IPS-18c (cell line): ENCODE results near the gene FABP7.

Experiments
- H3K4me3 ChIP-seq: 2 replicates; pipeline ENCODE4 v1.7.0; 2013; ENCODE audit warnings: low read depth, mild to moderate bottlenecking, low read length, moderate library complexity; ENCODE audit not compliant: insufficient read depth
- H3K9me3 ChIP-seq: one replicate; pipeline ENCODE4 v1.6.1; 2013; ENCODE audit warnings: mild to moderate bottlenecking, low read length, moderate library complexity; ENCODE audit not compliant: control insufficient read depth, insufficient read depth

Gene FABP7

DNA sequence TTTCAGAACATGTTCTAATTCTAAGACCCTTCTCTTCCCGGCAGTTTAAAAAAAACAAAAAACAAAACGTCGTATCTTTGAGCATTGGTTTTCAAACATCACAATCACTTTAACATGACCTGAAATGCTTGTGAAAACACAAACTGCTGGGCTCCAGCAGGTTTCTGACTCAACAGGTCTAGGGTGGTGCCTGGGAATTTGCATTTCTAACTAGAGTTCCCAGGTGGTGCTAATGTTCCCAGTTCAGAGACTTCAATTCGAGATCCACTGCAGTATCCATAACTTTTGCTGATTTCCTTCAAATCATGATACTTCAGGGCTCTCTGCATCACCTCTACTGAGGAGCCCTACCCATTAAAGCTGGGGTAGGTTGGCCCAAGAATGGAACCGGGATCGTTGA is 8.7 kb downstream of the FABP7 start:
- Histone ChIP-seq H3K9me3 (no peaks in the 10 kb centered on the region), H3K4me3 (no peak overlapping the region)

DNA sequence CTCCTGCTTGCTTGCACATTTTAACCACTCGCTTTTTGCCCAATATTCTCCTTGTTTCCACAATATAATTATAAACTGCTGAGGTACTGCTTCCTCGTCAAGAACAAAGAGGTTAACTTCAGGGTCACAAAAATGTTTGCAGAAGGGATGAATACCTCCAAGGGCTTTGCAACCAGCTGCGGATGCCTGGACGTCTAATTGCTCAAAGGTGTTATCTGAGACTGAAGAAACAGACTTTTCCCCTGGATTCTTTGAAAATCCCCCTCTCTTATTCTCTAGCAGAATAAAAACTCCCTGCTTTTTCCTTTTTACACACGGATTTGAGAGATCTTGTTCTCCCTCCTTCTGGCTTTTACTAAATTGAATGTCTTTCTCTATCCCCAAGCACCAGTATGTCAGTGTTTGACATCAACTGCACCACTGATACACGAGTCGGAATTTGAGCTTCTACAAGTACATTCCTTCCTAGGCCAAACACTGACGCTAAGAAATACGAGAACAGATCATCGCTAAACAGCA is 9.2 kb downstream of the FABP7 start:
- Histone ChIP-seq H3K4me3 (peak overlapping the region; percentile 75), H3K9me3 (no peaks in the 10 kb centered on the region)

DNA sequence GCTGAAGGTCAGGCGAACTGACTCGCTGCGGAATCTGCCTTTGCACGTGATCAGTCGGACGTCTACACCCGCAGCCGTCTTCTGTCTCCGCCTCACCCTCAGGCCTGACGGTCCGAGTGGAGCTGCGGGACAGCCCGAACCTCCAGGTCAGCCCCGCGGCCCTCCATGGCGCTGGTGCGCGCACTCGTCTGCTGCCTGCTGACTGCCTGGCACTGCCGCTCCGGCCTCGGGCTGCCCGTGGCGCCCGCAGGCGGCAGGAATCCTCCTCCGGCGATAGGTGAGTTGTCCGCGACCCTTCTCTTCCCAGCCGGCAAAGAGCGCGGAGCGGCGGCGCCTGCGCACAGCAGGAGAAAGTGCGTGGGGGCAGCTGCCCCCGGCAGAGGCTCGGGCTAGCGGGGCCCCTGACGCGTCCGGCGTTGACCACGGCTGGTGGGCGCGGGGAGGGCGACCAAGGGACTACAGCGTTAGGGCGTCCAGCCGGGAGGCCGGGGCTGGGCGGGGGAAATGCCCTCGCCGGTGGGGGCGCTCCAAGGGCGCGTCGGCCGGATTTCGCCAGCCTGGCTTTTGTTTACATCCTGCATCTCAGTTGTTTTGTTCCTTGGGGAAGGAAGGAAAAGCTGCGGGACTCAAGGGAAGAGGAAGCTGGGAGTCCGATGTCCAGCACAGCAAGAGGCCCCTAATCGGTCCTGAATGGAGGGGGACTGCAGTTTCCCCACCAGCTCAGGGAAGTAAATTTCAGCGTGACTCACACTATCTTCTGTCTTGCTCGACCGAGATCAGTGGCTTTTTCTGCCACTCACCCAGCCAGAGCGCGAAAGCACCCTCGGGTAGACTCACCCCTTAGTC is 9.9 kb downstream of the FABP7 start, which contains the start of gene SMPDL3A:
SMPDL3A (plus strand) TSS at position 77 of the 846 bp plus-strand sequence; CDS start at position 166, 89 bp downstream.
- peak within 1 kb of the TSS; percentile 75 for H3K4me3 ChIP-seq
- no peaks in the 10 kb centered on the region for H3K9me3 ChIP-seq

- Histone ChIP-seq H3K4me3 (peak overlapping the region; percentile 75), H3K9me3 (no peaks in the 10 kb centered on the region)
These were observed 10.5 kb downstream of the FABP7 start for GRCh38 chr6:122790028-122790422.

- H3K4me3 ChIP-seq = peak overlapping the region; percentile 75; the same call in 1 of the 2 replicates
These were observed 11.2 kb downstream of the FABP7 start for GRCh38 chr6:122790423-122791309.

DNA sequence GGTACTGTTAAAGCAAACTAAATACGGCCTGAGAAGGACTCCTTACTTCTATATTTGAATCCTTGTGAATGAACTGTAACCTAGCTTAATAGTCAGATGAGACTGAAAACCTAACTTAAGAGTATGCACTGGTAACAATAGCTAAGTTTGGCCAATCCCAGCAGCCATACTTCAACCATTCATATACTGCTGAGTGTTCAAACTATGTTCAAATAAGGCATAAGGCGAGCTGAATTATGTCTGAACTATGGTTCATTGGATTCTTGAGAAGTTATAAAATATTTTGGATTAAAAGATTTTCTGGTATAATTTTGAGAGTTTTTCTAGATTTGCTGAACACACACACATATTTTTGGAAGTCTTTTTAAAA is 11.8 kb downstream of the FABP7 start:
- Histone ChIP-seq H3K4me3 (no peak overlapping the region), H3K9me3 (no peaks in the 10 kb centered on the region)

More at GRCh38 chr6:122790423-122791309, 11.2 kb downstream of the FABP7 start:
- no peaks in the 10 kb centered on the region for H3K9me3 ChIP-seq

- no peak overlapping the region for H3K4me3 ChIP-seq
These were observed 13.2 kb downstream of the FABP7 start for GRCh38 chr6:122792766-122793165.

DNA sequence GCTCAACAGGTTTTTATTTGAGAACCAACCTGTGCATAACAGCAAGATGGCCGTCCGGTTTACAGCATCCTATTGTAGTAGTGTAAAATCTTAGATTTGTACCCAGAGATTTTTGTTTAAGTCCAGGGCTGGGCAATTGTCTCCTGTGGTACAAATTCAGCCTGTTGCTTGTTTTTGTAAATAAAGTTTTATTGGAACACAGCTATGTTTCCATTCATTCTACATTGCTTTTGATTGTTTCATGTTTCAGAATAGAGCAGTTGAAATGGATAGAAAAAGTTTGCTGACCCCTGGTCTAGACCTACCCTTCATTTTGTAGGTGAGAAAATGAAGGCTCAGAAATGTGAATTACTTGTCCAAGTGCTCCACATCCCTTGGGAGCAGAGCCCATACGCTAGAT is 18.0 kb downstream of the FABP7 start:
- Histone ChIP-seq H3K9me3 (no peaks in the 10 kb centered on the region), H3K4me3 (no peak overlapping the region)

More at GRCh38 chr6:122792766-122793165, 13.2 kb downstream of the FABP7 start:
- H3K9me3 ChIP-seq = no peaks in the 10 kb centered on the region

- no peaks in the 10 kb centered on the region for H3K9me3 ChIP-seq
- H3K4me3 ChIP-seq = no peak overlapping the region
These were observed 18.7 kb downstream of the FABP7 start for GRCh38 chr6:122798099-122798641.

DNA sequence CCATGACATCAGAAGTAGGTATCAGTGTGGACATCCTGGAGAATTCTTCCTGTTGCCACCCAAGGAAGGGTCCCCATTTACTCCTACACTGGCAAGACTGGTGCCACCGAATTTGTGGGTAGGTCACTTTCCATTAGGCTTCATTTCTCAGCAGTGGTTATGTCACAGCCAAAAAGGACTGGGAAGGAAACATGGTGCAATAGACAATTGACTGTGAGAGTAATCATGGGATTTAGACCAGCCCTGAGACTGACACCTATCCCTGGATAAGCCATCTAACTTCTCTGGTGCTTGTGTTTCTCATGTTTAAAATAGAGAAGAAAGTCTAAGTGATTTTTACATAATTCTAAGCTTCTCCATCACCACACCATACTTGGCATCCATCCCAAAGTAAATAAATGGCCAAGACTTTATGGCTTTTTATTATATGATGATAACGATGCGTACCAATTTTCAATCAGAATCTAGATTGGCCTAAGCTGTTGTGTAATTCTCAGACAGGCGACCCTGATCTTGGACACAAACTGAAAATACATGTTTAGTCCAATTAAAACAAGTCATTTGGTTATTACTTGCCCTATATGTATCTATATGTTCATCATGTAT is 19.7 kb downstream of the FABP7 start:
- H3K4me3 ChIP-seq = no peak overlapping the region
- H3K9me3 ChIP-seq = no peaks in the 10 kb centered on the region

DNA sequence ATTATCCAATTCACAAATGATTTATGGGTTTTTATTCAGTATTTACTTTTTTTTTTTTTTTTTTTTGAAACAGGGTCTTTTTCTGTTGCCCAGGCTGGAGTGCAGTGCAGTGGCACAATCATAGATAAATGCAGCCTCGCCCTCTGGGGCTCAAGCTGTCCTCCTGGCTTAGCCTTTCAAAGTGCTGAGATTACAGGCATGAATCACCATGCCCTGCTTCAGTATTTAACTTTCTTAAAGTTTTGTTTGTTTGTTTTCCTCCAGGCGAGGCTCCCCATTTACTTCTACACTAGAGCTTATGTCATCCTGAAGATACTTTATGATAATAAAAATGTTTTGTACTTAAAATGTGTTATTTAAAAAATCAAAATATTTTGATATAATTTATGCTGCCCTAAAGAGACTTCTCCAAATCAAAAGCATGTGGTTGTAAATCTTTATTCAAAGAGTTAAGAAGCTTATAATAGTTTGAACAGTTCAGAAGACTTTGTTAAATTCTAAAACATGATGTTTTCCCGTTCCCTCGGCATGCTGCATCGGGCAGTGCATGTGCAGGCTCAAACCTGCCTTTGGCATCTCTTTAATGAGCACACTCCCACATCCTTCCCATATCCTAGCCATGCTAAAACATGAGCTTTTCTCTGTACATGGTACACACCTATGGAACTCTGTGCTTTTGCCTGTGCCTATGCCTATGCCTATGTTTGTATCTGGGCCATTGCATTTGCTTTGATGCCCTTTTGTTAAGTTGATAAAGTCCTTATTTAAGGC is 20.6 kb downstream of the FABP7 start:
- H3K4me3 ChIP-seq = no peak overlapping the region
- no peaks in the 10 kb centered on the region for H3K9me3 ChIP-seq

DNA sequence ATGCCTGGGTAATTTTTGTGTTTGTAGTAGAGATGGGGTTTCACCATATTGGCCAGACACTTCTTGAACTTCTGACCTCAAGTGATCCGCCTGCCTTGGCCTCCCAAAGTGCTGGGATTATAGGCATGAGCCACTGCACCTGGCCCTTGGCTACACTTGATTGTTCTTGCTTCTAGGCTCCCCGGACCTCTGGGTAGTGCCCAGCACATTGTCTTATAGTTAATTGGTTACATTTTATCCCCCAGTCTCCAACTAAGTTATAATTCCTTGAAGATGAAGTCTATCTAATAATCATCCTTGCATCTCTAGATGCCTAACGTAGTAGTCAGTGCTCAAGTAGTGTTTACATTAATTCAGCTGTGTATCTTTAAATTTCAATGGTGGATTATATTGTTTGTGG is 21.4 kb downstream of the FABP7 start:
- H3K4me3 ChIP-seq = no peak overlapping the region
- H3K9me3 ChIP-seq = no peaks in the 10 kb centered on the region

DNA sequence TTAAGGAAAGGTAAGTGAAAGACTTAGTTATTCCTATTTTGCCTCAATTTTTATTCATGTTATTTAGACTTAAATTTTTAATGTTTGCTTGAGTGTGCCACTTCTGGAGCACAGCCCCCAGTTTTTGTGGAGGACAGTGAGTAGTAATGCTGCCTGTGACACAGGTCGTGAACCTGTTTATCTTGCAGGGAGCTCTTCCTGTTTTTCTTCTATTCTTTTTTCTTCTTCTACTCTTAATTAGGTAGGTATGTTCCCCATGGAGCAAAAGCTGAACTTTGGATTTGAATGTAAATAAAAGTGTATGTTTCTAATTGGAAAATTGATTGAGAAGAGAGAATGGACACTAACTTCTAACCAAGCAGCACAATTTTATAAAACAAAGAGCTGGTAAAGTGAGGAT is 21.9 kb downstream of the FABP7 start:
- no peak overlapping the region for H3K4me3 ChIP-seq

GRCh38 chr6:122803171-122803661 is 23.7 kb downstream of the FABP7 start:
- H3K4me3 ChIP-seq = no peak overlapping the region
- H3K9me3 ChIP-seq = no peaks in the 10 kb centered on the region

More for the DNA sequence above, 21.9 kb downstream of the FABP7 start:
- no peaks in the 10 kb centered on the region for H3K9me3 ChIP-seq

GRCh38 chr6:122804962-122805485 is 25.5 kb downstream of the FABP7 start:
- no peak overlapping the region for H3K4me3 ChIP-seq
- no peaks in the 10 kb centered on the region for H3K9me3 ChIP-seq

GRCh38 chr6:122806291-122806690 is 26.8 kb downstream of the FABP7 start:
- no peaks in the 10 kb centered on the region for H3K9me3 ChIP-seq
- no peak overlapping the region for H3K4me3 ChIP-seq
